ENCODE measurements around the gene CEP104.

GRCh38 chr1:3779265-3779911, 77.6 kb downstream of the CEP104 start:
- no peak for TF ChIP-seq CTCF (IDR thresholded peaks at IDR 0.05)
- no peak for TF ChIP-seq POLR2A (IDR thresholded peaks at IDR 0.05)

All from heart left ventricle (tissue), 13 donors.